ENCODE results near the gene BAHD1.

BAHD1 gene

DNA sequence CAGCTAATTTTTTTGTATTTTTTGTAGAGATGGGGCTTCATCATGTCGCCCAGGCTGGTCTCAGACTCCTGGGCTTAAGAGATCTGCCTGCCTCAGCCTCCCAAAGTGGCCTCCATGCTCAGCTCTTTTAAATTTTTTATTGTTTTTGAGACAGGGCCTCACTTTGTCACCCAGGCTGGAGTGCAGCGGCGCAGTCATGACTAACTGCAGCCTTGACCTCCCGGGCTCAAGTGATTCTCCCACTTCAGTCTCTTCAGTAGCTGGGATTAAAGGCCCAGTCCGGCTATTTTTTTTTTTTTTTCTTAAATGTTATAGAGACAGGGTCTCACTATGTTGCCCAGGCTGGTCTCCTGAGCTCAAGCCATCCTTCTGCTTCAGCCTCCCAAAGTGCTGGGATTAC lies 15.1 kb upstream of the BAHD1 start:
- no peak for DNase-seq

DNA sequence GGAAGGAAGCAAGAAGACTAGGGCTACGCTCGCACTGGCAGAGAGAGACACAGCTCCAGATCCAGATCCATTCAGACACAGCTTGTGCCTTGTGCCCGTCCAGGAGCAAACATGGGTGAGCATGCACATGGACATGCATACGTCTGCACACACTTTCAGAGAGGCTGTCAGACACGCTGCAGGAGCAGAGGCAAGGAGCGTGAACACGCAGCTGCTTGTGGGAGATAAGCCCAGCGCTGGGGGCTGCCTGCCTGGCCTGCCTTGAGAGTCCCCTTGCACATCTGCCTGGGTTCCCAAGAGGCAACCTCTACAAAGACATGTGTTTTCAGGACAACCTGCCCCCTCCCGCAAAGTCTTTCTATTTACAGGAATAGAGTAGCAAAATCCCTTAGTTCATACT lies 13.6 kb upstream of the BAHD1 start:
- no peak for DNase-seq

DNA sequence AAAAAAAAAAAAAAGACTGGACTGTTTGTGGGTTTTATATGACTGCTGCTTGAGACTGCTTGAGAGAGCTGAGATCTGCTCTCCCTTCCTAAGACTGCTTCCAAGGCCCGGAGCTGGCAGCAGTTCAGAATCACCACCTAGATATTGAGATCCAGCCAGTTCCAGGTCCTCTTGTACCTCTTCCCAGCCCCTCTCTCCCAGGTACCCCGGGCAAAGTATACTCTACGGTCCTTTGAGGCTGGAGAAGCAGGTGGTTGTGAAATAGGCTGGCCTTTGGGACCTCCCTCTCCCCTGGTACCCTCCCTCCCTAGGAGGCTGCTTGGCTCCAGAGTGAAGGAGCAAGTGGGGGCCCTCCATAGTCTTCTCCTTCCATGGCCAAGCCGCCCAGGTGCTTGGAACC lies 12.6 kb upstream of the BAHD1 start:
- DNase-seq, result no peak

DNA sequence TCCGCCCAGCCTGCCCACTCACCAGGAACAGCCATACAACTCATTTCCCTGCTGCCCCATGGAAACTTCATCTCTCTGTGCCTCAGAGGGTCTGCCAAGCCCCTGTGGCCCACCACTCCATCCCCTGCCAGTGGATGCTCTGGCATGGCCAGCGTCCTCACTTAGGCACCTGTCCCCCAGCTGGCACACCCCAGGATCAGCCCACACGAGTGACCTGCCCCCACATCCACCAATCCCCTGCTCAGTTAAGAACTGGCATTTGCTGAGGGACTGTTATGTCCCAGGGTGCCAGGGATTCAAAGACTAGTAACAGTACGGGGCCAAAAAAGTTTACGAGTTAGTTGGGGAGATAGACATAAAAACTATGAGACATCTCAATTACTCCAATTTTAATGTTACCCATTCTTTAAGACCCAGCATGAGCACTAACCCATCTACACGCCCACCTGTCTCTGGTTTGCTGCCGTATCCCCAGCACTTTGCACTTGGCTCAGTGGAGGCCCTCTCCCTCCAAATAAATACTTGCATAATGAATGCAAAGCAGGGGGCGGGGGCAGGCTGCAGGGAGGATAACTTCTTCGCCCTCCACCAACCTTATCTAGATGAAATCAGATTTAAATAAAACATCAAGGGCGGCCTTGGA lies 11.6 kb upstream of the BAHD1 start:
- DNase-seq, result no peak

DNA sequence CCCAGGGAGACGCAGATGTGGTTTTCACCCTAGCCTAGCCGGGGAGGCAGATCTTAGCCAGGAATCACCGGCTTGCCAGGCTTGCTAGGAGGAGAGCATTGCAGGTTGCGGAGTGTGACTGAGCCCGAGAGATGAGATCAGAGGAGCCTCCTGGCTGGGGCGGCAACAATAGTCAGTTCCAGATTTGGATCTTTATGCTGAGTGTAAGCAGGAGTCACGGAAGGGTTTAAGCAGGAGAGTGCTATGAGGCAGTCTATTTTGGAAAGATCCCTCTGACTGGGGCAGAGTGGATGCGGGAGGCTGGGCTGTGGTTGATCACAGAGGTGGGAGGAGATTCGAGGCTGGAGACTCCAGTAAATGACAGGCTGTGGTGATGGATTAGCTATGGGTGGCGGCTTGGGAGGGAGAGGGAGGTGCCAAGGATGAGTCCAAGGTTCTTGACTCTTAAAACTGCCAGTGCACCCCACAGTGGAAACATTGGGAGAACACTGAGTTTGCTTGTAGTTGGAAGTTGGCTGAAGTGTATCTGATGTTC lies 10.4 kb upstream of the BAHD1 start:
- DNase-seq, result no peak

DNA sequence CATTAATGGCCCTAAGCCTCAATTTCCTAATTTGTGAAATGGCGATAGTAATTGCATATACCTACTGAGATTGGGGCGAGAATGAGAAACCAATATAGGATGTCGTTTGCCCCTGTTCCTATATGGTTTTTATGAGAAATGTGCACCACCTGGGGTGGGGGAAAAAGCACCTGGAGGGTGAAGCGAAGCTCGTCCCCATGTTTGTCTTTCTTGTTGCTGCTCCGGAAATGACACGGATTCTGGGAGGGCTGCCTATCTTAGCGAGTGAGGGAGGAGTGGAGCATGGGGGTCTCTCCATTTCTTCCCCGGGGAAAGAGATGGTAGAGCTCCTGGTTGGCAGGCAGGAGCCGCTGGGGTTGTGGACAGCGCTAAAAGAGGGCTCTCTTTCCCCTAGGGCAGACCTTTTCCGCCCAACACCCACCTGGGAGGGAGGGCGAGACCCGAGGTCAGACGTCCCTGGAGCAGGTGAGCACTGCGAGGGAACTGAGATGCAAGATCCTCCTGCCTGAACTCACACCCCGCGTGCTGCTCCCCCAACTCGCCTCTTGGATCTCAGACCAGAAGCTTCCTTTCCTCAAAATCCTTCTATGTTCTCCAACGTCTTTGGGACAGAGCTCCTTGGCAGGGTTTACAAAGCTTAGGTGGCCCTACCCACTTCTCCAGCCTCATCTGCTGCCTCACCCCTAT lies 5.6 kb upstream of the BAHD1 start:
- no peak for DNase-seq

DNA sequence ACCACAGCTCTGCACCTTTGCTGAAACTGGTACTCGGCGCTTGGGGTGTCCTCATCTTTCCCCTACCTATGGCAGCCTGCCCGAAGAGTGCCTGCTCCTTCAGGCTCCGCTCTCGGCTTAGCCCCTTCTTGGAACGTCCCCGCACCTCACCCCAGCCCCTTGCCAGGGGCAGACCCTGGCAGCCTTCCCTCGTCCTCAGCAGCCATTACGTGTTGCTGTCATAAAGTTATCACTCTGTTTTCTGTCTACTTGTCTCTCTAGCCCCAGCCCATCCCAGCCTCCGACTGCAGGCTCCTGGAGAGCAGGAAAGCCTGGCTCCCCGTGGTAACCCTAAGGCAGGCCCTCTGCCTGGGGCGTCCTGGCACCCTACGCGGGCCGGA lies 5.1 kb upstream of the BAHD1 start:
- DNase-seq, result no peak

DNA sequence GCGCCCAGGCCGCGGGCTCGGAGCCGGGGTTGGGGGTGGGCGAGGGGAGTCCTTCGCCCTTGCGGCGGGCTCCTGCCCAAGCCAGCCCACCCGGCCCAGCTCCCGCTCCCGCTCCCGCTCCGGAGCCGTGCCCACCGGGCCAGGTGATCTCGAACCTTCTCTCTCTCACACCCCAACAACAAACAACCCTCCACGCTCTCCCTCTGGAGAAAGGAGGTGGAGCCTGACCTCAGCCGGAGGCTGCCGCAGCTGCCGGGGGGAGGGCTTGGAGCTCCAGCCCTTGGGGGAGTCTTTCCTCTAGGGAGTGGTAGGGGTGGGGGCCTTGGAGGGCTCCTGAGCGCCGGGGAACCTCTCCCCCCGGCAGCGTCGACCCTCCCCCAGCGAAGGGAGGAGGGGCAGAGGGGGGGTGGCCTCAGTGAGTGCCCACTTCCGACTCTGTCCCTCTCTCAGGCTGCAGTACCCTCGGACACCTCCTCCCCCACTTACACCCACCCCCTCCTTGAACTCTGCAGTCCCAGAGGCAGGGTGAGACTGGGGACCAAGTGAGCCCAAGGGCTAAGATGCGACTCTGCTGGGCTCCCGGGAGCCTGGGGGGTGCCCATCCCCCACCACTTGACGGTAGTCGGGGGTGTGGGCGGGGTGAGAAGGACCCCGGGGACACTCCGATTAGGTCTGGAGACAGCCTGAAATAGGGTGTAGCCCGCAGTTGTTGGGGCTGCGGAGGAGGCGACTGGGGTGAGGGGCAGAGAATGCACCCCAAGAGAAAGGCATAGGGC lies 4.4 kb upstream of the BAHD1 start:
- DNase-seq, result no peak

DNA sequence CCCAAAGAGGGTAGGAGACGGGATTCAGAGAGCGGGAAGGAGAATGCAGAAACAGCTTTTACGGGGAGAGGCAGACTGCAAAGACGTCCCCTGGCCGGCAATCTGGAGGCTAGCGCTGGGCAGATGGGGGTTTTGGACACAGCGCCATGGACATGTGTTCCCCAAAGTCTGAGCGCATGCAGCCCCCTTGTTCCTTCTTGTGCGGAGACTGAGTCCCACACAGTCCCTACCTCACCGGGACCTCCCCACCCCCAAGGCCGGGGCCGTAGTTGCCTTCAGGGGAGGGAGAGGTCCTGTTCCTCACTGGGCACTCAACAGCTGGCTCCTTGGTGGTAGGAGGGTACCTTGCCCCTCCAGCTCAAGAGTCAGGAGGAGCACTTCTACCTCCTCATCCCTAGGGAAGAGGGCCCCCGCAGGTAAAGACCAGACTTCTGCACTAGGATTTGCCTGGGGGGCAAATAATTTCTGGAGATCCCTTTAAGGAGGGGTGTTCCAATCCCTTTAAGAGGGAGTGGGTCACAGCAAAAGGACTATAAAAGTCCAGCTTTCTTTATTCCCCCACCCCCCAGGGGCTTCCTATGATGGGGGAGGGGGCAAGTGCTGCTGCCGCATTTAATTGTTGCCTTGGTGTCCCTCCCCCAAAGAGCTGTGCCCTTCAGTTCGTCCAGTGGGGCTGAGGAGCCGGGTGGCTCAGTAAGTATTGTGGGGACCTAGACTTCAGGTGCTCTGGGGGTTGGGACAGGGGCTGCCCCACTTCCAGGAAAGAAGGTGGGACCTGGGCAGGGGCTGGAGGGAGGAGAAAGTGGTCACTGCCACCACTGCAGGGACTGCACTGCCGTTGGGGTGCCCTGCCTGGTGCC lies 3.6 kb upstream of the BAHD1 start:
- DNase-seq, result no peak

DNA sequence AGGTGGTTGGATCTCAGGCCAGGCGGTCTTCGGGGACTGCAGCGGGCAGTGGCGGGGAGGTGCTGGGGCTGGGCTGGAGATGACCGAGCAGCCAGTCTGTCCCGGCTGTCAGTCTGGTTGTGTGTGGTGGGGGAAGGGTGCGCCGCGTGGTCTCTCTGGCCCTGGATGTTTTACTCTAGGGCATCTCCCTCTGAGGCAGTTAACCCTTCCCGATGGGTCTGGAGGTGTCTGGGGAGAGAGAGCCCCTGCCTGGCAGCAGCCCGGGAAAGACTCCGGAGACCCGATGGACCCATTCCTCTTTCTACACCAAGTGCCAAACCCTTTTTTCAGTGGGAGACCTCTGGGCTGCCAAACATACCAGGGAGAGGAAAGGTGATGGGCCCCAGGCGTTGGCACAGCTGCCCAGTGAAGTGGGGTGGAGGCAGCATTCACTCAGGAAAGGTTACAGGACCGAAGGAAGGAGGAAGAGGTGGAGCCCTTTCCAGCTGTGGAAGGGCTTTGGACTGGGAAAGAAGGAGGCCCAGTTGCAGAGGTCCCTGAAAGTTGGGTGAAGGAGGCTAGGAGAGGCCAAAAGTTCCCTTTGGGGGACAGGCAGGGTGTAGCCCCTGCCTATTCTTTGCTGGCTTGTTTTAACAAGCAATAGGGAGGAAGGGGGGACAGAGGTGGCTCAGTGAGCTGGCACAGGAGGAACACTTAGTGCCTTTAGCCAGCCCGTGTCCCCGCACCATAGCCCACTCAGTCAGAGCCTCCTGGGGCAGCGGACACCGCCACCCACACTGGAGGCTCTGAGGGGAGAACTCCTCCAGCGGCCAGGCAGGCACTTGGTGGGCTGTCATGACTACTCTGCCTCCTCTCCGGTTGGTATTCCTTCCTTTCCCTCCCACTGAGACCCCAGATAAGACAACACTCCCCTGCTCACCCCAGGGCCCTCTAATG lies 2.7 kb upstream of the BAHD1 start:
- DNase-seq, result no peak

DNA sequence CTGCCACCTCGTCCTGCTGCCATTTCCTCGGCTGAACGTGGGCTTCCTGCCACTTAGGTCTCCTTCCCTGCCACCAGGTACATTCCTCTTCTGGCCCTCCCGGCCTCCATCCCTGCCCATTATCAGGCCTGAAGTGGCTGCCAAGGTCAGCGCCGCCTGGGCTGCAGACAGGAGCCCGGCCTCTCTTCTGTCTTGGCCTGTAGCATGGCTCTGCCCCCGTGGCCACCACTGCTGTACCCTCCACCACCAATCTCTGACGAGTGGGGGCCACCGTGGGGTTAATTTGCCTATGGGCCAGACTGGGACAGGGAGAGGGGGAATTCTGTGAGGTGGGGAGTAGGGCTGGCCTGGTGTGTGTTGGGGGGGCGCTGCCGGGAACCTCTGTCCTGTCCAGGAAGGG lies 2.0 kb upstream of the BAHD1 start:
- no peak for DNase-seq

DNA sequence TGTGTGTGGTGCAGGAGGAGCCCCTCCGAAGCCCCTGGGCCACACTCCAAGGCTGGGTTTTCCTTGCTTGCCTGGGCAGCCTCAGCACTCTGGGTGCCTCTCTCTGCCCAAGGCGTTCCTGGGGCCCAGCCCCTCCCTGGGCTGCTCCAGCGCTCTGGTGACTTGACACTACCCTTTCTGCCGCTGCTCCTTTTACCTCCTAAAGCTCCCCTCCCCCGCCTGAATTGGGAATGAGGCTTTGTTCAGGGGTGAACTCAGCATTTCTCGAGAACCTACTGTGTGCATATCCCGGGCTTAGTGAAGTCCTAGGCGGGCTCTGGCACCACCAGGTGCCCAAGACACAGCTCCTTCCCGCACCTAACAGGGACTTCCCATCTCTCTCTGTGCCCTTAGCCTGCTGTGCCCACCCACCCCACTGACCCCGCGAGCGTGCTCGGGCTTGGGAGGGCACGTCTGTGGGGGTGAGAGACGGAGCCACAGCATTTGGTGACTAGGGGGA lies 1.2 kb upstream of the BAHD1 start:
- no peak for DNase-seq

DNA sequence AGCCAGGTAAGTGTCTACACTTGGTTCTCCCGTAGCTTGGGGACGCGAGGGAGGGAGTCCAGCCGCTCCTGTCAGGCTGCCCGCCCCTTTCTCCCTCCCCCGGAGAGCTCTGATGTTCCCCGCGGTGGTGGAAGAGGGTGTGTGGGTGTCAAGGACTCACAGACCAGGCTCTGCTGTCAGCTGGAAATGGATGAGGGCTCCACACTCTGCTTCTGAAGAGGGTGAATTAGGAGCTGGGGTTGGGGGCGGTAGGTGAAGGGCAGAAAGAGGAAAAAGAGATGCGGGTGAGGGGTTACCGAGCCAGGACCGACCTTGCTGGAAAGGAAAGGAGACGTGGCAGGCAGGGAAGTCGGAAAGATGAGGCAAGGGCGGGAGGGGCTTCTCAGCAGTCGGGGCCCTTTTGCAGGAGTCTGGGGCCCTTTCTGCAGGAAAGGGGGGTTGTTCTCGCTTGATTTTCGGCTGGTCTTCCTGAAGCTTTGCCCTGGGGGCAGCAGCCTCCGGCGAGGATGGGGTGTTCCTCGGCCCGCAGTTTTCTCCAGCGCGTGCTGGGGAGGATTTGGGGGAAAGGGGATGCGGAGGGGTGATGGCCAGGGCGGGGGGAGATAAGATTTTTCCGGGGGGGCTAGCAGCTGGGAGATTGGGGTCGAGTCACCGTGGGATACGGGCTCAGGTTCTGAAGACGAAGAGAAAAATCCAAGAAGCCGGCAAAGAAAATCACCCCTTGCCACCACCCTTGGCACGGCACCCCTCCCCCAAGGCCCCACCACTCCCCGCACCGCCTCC lies 602 bp upstream of the BAHD1 start:
- peak; percentile 21 for DNase-seq

DNA sequence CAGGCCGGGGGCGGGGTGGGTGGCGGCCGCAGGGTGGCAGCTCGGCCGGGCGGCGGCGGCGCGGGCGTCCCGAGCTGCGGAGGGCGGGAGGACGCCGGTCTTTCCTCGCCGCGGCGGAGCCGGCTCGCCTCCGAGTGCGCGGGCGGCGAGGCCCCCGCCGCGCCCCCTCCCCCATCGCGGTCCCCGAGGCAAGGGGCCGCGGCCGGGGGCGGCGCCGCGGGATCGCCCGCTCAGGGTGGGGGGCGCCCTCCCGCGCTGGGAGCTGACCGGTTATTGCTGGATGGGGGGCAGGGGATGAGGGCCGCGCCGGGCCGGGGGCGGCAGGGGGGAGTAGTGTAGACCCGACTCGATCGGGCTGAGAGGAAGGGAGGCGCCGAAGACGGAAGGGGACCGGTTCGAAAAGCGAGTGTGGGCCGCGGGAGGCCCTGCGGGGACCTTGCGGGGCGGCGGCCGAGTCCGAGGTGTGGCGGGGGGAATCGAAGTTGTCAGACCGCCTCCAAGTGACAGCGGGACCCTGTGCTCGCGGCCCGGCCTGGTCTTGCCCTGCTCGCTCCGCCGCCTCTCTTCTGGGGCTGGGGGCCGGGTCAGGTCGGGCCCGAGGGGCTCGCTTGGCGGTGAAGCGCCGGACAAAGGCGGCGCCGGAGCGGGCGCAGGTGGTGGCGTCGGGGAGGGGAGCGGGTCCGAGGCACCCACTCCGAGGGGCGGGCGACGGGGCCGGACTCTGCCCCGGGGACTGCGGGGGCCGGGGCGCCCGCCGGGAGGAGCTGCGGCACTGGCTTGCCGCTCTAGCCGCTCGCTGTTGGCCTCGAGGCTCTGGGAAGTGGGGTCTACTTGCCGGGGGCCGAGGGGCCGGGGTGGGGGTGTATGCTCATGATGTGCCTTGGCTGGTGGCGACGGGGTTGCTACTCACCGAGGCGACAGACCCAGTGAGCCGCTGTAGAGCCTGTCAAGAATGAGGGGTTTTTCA lies 1.1 kb downstream of the BAHD1 start:
- DNase-seq, result no peak

DNA sequence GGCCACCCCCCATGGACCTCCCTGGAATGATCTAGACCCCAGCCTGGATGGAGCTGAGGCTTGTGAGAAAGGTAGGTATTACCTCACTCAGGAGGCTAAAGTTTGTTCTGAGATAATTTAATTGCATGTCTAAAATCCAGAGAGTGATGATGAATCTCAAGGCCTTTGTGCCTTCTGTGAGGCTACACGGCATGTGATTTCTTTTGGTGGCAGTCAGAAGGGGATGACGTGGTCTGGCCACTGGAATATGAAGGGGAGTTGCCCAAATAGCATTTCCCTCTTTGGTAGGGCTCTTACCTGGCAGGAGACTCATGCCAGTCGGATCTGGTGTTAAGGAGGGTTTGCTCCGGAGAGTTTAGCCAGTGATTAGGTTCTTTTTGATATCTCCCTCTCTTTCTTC lies 2.5 kb downstream of the BAHD1 start:
- no peak for DNase-seq

DNA sequence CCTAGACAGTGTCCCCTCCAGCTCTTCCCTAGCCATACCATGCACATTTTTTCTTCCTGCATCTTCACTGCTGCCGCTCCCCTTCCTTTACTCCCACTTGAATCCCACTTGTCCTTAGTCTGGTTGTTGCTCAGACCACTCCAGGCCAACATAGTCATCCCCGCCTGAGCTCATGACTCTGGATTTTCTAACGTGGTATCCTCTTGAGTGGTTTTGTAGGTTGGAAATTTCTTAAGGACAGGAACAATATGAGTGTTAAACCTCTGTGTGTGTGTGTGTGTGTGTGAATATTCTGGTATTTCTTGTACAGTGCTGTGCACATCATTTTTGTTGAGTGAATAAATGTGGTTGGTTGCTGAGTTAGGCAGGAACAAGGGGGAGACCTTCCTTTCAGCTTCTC lies 3.1 kb downstream of the BAHD1 start:
- DNase-seq, result no peak

DNA sequence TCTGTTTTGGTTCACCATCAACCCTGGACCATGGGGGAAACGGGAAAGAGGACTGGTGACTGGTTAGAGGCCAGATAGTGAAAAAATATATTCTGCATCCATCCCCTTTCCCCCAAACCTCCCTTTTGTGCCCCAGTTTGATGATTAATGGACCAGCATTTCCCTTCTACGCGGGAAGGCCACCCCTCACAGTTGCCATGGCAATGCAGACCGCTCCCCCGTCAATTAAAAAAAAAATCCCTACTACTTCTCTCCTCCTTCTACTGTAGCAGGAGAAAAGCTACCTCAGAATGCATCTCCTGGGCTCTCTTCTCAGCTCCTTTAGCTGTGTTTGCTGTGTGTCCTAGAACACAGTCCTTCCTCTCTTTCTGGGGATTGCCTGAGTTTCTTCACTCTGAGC lies 4.0 kb downstream of the BAHD1 start:
- no peak for DNase-seq

DNA sequence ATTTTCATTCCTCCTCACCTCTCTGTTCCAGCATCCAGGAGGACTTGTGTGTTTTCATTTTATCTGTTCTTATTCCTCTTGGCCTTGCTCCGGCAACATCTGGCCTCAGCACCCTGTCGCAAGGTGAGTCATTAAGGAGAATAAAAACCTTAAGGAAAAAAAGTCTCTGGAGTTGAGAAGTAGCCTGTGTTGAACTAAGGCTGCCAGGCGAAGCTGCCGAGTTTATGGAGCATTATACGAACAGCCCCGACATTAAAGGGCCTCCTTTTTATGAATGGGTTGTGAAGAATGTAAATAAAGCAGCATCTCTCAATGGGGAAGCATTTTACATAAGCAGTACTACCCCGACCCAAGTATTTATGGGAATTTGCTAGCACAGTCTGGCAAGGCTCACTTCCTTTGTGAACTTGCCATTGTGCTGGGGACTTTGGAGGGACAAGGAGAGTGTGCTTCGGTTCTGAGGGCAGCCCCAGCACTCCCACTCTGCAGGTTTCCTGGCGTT lies 4.7 kb downstream of the BAHD1 start:
- DNase-seq, result no peak

DNA sequence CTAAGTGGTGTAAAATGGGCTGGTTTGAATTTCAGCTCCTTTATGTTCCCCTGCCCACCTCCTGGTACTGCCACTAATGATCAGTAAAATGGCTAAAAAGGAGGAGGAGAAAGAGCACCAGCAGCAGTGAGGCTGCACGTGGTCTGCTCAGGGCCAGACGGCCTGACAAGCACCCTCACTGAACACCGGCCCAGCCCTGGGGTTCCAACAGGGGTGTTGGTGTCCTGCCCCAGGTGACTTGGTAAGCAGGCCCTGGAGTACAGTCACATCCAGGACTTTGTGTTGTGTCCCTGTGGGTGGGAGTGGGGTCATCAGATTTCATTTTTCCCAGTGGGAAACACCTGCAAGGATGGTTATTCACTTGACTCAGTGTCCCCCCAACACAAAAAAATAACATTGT lies 5.4 kb downstream of the BAHD1 start:
- no peak for DNase-seq

Measured in stimulated activated naive CD4-positive, alpha-beta T cell treated with Interleukin-2 at 50 U/mL for 16 hours (primary cell).